NB4 (cell line): ENCODE results near the gene GBA3.

ENCODE experiments used
- MAX ChIP-seq: IDR thresholded peaks from 2 replicates; pipeline ENCODE4 v1.6.1; 2011; ENCODE audit warnings: low read depth, low read length
- POLR2A ChIP-seq: IDR thresholded peaks from 2 replicates; pipeline ENCODE4 v1.6.1; 2011; ENCODE audit warnings: mild to moderate bottlenecking; ENCODE audit not compliant: insufficient read length; ENCODE audit errors: extremely low read depth
- TF ChIP-seq, protein P1 (sequence below): IDR thresholded peaks from one replicate; pipeline ENCODE4 v1.5.1; 2012; ENCODE audit warnings: low read depth, low read length

GRCh38 chr4:22780797-22781196 is 88.1 kb downstream of the GBA3 start:
- TF ChIP-seq, protein P1, sequence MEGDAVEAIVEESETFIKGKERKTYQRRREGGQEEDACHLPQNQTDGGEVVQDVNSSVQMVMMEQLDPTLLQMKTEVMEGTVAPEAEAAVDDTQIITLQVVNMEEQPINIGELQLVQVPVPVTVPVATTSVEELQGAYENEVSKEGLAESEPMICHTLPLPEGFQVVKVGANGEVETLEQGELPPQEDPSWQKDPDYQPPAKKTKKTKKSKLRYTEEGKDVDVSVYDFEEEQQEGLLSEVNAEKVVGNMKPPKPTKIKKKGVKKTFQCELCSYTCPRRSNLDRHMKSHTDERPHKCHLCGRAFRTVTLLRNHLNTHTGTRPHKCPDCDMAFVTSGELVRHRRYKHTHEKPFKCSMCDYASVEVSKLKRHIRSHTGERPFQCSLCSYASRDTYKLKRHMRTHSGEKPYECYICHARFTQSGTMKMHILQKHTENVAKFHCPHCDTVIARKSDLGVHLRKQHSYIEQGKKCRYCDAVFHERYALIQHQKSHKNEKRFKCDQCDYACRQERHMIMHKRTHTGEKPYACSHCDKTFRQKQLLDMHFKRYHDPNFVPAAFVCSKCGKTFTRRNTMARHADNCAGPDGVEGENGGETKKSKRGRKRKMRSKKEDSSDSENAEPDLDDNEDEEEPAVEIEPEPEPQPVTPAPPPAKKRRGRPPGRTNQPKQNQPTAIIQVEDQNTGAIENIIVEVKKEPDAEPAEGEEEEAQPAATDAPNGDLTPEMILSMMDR: no peak
- TF ChIP-seq POLR2A (no peak), MAX (no peak)
